Measurements from ENCODE around the gene LIN37.
"Not testable (repeated sequence)": the region's sequence is repeated elsewhere in the genome, so short reads cannot be mapped to it uniquely, and the experiment has no call there.

LIN37 gene

GRCh38 chr19:35719402-35720162 lies 28.8 kb upstream of the LIN37 start:
- DNase-seq (ENCODE audit: low spot score): no peak

DNA sequence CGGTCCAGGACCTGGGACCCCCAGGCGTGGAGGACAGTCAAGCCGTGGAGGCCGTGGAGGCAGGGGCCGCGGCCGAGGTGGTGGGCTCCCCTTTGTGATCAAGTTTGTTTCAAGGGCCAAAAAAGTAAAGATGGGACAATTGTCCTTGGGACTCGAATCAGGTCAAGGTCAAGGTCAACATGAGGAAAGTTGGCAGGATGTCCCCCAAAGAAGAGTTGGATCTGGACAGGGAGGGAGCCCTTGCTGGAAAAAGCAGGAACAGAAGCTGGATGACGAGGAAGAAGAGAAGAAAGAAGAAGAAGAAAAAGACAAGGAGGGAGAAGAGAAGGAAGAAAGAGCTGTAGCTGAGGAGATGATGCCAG lies 28.2 kb upstream of the LIN37 start:
- DNase-seq (ENCODE audit: low spot score): no peak

DNA sequence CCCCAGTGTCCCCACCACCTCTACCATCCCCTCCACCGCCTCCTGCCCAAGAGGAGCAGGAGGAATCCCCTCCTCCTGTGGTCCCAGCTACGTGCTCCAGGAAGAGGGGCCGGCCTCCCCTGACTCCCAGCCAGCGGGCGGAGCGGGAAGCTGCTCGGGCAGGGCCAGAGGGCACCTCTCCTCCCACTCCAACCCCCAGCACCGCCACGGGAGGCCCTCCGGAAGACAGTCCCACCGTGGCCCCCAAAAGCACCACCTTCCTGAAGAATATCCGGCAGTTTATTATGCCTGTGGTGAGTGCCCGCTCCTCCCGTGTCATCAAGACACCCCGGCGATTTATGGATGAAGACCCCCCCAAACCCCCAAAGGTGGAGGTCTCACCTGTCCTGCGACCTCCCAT lies 27.7 kb upstream of the LIN37 start:
- DNase-seq (ENCODE audit: low spot score): no peak

GRCh38 chr19:35721374-35721773 lies 27.0 kb upstream of the LIN37 start:
- DNase-seq (ENCODE audit: low spot score): no peak

DNA sequence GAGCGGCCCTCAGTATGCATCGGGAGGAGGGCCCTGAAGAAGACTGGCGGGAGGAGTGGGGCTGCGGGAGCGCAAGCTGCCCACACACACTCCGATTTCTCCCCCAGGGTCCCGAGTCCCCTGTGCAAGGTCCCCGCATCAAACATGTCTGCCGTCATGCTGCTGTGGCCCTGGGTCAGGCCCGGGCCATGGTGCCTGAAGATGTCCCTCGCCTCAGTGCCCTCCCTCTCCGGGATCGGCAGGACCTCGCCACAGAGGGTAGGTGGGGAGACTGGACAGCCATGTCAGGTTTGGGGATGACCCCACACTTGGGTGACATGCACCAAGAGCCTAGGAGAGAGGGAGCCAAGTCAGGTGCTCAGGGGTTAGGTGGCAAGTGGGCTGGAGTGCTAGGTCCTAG lies 25.9 kb upstream of the LIN37 start:
- no peak for DNase-seq (ENCODE audit: low spot score)

DNA sequence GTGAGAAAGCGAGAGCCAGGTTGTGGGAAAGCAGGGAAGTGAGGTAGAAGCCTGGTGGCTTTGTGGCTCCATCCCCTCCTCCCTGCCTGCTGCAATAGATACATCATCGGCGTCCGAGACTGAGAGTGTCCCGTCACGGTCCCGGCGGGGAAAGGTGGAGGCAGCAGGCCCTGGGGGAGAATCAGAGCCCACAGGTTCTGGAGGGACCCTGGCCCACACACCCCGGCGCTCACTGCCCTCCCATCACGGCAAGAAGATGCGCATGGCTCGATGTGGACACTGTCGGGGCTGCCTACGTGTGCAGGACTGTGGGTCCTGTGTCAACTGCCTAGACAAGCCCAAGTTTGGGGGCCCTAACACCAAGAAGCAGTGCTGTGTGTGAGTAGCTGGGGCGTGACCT lies 25.5 kb upstream of the LIN37 start:
- DNase-seq (ENCODE audit: low spot score): no peak

- DNase-seq (ENCODE audit: low spot score): no peak
Observed at GRCh38 chr19:35723671-35724070, 24.7 kb upstream of the LIN37 start.

- DNase-seq (ENCODE audit: low spot score): not testable (repeated sequence)
Observed at GRCh38 chr19:35724132-35724531, 24.2 kb upstream of the LIN37 start.

- DNase-seq (ENCODE audit: low spot score): no peak
Observed at GRCh38 chr19:35724560-35724959, 23.8 kb upstream of the LIN37 start.

DNA sequence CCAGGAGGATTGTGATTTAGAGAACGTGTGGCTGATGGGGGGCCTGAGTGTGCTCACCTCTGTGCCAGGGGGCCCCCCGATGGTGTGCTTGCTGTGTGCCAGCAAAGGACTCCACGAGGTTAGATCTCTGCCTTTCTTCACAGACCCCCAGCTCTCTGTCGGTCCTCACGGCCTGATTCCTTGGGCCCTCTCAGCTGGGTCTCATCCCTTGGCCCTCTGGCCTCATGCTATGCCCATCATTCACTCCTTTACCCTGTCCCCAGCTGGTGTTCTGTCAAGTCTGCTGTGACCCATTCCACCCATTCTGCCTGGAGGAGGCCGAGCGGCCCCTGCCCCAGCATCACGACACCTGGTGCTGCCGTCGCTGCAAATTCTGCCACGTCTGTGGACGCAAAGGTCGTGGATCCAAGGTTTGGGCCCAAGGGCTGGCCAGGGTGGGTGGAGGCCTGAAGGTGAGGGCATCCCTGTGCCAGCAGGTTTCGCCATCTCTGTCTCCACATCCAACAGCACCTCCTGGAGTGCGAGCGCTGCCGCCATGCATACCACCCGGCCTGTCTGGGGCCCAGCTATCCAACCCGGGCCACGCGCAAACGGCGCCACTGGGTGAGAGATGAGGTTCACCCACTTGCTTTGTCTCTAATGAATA lies 23.0 kb upstream of the LIN37 start:
- no peak for DNase-seq (ENCODE audit: low spot score)

- DNase-seq (ENCODE audit: low spot score): no peak
Observed at GRCh38 chr19:35727053-35727955, 21.1 kb upstream of the LIN37 start.

- no peak for DNase-seq (ENCODE audit: low spot score)
Observed at GRCh38 chr19:35727956-35728706, 20.2 kb upstream of the LIN37 start.

GRCh38 chr19:35729021-35729420 lies 19.4 kb upstream of the LIN37 start:
- no peak for DNase-seq (ENCODE audit: low spot score)

DNA sequence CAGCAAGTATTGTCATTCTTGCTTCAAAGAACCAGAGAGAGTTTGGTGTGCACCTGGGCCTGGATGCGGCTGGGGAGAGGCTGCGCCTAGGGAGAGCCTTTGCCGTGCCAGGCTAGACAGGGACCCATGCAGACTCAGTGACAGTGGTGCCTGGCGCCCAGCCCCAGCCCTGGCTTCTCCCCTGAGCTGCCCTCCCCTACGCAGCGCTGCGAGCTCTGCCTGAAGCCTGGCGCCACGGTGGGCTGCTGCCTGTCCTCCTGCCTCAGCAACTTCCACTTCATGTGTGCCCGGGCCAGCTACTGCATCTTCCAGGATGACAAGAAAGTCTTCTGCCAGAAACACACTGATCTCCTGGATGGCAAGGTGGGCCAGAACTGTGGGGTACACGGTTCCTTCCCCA lies 18.6 kb upstream of the LIN37 start:
- no peak for DNase-seq (ENCODE audit: low spot score)

GRCh38 chr19:35730326-35730725 lies 18.1 kb upstream of the LIN37 start:
- DNase-seq (ENCODE audit: low spot score): no peak

DNA sequence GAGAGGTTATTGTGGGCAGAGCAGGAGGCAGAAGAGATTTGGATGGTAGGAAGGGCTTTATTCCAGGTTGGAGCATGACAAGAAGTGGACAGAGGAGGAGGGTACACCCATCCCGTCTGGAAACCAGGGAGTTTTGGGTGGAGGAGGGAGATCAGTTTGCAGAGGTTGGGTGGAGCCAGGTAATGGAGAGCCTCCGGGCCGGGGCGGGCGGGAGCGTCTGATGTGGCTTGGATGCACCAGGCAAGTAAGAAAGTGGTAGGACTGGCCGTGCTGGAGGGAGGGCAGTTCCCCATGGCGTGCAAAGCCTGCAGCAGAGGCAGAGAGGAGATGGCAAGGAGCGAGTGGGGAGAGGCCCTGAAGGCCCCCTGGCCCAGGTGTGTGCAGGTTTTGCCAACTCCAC lies 17.0 kb upstream of the LIN37 start:
- DNase-seq (ENCODE audit: low spot score): no peak

GRCh38 chr19:35731779-35732405 lies 16.5 kb upstream of the LIN37 start:
- no peak for DNase-seq (ENCODE audit: low spot score)

DNA sequence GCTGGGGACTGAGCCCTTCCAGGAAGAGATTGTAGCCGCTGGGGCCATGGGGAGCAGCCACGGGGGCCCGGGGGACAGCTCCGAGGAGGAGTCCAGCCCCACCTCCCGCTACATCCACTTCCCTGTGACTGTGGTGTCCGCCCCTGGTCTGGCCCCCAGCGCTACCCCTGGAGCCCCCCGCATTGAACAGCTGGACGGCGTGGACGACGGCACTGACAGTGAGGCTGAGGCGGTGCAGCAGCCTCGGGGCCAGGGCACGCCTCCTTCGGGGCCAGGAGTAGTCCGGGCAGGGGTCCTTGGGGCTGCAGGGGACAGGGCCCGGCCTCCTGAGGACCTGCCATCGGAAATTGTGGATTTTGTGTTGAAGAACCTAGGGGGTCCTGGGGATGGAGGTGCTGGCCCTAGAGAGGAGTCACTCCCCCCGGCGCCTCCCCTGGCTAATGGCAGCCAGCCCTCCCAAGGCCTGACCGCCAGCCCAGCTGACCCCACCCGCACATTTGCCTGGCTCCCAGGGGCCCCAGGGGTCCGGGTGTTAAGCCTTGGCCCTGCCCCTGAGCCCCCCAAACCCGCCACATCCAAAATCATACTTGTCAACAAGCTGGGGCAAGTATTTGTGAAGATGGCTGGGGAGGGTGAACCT lies 15.7 kb upstream of the LIN37 start:
- no peak for DNase-seq (ENCODE audit: low spot score)

DNA sequence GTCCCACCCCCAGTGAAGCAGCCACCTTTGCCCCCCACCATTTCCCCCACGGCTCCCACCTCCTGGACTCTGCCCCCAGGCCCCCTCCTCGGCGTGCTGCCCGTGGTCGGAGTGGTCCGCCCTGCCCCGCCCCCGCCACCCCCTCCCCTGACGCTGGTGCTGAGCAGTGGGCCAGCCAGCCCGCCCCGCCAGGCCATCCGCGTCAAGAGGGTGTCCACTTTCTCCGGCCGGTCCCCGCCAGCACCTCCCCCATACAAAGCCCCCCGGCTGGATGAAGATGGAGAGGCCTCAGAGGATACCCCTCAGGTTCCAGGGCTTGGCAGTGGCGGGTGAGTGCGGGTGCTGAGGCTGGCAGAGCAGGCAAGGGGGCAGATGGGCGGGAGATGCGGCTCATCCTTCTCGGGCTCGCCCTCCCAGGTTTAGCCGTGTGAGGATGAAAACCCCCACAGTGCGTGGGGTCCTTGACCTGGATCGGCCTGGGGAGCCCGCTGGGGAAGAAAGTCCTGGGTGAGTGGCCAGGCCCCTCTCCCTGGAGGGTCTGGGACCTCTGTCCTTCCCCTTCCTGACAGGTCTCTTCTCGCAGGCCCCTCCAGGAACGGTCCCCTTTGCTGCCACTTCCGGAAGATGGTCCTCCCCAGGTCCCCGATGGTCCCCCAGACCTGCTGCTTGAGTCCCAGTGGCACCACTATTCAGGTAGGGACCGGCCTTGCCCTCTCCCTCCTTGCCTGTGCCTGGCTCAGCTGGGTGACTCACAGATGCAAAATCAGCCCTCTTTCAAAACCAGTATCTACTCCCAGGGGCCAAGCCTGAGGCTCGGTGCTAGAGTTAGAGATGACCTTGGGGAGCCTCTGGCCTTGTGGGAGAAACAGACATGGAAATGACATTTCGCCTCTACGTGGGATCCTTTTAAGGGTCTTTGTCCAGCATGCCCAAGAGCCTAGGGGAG lies 14.9 kb upstream of the LIN37 start:
- no peak for DNase-seq (ENCODE audit: low spot score)

- no peak for DNase-seq (ENCODE audit: low spot score)
Observed at GRCh38 chr19:35734273-35734672, 14.1 kb upstream of the LIN37 start.

Measured in CD4-positive, alpha-beta T cell treated with Interleukin-6 at 100 ng/mL for 8 hours (primary cell).